ENCODE data around the gene TEX50. TPM values are rescaled to one million over a fixed set of nuclear protein-coding genes. Genes with fewer than 3 reads are reported as not detected.
A peak's percentile ranks its signal among the peaks of the same experiment; 100 is the strongest.
"Not testable (repeated sequence)": the region's sequence is repeated elsewhere in the genome, so short reads cannot be mapped to it uniquely, and the experiment has no call there.

Gene TEX50, protein sequence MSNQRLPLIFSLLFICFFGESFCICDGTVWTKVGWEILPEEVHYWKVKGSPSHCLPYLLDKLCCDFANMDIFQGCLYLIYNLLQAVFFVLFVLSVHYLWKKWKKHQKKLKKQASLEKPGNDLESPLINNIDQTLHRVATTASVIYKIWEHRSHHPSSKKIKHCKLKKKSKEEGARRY
- total RNA-seq = not detected in 2 replicates

DNA sequence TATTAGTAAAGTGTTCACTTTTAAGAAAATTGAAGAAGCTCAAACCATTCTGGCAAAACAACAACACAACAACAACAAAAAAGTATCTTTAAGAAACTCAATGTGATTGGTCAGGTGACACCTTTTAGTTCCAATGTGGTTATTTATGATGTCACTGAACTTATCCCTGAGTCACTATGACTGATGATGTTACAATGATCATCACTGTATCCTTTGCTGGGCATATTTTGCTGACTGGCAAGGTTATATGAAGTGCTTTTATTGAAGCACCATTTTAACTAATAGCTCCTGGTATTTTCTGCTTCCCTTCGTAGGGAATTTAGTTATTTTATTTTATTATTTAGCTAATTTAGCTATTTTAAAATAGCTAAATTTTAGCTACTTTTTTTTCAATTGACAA lies at the start of gene TEX50:
TEX50 (plus strand) TSS at position 223 of the 400 bp plus-strand sequence. CDS start 184 bp downstream, outside the sequence.
- DNase-seq (ENCODE audit: low read depth in 2 of 2) = no peak

DNA sequence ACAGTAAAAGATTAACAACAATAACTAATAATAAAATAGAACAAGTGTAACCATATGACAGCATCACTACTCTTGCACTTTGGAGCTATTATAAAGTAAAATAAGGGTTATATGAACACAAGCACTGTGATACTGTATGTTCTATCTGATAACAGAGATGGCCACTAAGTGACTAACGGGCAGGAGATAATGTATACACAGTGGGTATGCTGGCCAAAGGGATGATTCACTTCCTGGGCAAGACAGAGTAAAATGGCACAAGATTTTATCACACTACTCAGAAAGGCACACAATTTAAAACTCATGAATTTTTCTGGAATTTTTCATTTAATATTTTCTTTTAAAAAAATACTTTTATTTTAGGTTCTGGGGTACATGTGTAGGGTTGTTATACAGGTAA lies 44.6 kb upstream of the TEX50 start:
- DNase-seq (ENCODE audit: low read depth in 2 of 2) = peak in 1 of 2 donors; percentile 19

DNA sequence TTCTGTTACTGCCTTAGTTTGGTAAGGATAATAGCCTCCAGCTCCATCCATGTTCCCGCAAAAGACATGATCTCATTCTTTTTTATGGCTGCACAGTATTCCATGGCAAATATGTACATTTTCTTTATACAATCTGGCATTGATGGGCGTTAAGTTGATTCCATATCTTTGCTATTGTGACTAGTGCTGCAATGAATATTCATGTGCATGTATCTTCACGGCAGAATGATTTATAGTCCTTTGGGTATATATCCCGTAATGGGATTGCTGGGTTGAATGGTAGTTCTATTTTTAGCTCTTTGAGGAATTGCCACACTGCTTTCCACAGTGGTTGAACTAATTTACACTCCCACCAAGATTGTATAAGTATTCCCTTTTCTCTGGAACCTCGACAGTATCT lies 44.0 kb upstream of the TEX50 start:
- DNase-seq (ENCODE audit: low read depth in 2 of 2) = not testable (repeated sequence)

DNA sequence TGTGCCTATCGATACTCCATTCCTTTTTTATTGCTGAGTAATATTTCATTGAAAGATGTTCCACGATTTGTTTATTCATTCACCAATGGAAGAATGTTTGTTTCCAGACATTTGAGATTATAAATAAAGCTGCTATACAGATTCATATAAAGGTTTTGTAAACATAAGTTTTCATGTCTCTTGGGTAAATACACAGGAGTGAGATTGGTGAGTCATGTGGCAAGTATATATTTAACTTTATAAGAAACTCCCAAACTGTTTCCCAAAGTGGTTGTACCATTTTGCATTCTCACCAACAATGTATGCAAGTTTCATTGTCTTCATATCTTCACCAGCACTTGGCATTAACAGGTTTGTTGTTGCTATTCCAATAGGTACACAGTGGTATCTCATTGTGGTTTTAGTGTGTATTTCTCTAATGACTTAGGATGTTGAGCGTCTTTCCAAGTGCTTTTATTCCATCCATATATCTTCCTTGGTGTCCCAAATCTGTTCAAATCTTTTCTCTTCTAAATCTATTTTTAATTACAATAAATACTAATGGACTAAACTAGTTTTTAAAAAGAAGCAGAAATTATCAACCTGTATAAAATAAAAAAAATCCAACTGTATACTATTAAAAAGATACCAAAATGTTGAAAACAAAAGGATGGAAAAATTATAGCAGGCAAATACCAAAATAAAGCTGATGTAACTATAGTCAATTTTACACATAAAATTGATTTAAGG lies 38.9 kb upstream of the TEX50 start:
- DNase-seq (ENCODE audit: low read depth in 2 of 2) = no peak

DNA sequence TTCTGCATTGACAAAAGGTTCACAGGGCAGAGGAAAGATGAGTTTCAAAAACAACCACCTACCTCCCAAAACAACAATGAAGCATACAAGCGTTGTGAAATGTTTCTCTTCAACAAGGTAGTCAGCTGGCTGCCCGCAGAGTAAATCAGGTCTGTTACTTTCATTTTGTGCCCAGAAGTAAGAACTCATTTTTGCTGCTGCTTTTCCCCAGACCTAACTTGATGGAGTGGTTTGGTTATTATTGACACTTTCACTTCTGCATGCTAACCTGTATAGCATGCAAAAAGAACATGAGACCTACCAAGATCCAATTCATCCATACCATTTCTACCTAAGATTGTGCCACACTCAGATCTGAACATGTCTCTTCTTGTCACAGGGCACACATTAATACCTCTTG lies 33.5 kb upstream of the TEX50 start:
- no peak for DNase-seq (ENCODE audit: low read depth in 2 of 2)

DNA sequence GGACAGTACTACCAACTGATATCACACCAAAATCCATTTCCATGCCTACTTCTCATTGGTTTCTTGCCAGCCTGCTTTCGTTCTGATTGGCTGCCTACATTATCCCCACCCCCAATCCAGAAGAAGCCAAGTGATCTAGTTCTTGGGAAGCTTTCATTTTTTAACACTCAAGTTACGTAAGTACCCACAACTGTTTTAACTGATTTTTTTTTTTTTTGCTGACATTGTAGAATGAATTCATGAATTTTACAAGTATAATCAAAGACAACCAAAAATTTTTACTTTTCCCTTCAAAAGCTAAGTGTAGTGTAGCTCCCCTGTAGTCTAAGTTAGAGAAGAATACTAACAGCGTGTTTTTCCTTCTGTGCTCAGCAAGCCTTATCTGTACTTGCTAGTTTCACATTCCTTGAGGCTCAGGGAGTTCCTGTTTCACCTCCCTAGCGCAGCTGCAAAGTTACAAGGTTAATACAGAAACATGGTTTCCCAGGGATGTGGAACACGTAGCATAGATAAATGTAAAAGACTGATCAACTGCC lies 32.0 kb upstream of the TEX50 start, which contains the start of gene SLC9C2:
SLC9C2 (minus strand) TSS at position 17 of the 536 bp plus-strand sequence. CDS start 1,296 bp downstream, outside the sequence.
- DNase-seq (ENCODE audit: low read depth in 2 of 2) = no peak

DNA sequence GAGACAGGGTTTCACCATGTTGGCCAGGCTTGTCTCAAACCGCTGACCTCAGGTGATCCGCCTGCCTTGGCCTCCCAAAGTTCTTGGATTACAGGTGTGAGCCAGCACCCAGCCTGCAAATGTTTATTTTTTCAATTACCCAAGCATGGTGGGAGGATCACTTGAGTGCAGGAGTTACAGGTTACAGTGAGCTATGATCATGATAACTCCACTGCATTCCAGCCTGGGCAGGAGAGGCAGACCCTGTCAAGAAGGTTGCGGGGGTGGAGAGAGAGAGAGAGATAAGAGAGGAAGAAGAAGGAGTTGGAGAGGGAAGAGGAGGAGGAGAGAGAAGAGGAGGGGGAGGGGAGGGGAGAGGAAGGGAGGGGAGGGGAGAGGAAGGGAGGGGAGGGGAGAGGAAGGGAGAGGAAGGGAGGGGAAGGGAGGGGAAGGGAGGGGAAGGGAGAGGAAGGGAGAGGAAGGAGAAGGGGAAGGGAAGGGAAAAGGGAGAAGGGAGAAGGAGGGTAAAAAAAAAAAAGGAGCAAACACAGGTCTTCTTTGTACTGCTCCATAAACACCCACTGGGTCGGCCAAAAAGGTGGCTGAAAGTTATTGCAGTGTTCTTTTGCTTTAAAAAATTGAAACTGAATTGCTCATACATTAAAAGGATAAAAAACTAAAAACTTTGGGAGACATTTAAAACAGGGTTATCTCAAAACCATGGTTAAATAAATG lies 26.5 kb upstream of the TEX50 start:
- DNase-seq (ENCODE audit: low read depth in 2 of 2) = no peak

DNA sequence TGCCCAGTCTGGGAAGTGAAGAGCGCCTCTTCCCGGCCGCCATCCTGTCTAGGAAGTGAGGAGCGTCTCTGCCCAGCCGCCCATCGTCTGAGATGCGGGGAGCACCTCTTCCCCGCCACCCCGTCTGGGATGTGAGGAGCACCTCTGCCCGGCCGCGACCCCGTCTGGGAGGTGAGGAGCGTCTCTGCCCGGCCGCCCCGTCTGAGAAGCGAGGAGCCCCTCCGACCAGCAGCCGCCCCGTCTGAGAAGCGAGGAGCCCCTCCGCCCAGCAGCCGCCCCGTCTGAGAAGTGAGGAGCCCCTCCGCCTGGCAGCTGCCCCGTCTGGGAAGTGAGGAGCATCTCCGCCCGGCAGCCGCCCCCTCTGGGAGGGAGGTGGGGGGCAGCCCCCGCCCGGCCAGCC lies 22.1 kb upstream of the TEX50 start:
- not testable (repeated sequence) for DNase-seq (ENCODE audit: low read depth in 2 of 2)

DNA sequence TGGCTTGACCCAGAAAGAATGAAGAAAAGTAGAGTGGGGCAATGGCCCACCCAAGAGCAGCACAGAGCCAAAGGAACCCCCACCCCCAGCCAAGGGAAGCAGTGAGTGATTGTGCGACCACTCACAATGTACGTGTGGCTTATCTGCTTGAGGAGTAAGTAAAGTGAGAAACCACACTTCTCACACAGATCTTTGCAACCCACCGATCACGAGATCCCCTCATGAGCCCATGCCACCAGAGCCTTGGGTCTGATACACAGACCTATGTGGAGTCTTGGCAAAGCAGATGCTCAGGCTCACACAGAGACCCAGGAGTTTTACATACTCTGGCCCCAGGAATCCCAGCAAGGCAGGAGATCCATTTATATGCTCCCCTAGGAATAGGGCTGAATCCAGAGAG lies 18.3 kb upstream of the TEX50 start:
- DNase-seq (ENCODE audit: low read depth in 2 of 2) = no peak

DNA sequence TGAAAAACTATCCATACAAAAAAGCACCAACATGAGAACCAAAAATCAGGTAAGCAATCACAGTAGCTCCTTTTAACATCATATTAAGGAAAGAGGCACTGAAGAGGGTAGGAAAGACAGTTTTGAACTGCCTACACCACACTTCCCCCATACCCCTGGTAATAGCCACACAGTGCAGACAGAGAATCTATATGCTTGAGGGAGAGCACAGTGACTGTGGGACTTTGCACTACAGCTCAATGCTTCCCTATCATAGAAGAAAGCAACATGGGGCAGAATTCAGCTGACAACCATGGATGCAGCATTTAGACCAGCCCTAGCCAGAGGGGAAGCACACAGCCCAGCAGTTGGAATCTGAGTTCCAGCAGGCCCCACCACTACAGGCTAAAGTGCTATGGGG lies 7.9 kb upstream of the TEX50 start:
- DNase-seq (ENCODE audit: low read depth in 2 of 2) = no peak

DNA sequence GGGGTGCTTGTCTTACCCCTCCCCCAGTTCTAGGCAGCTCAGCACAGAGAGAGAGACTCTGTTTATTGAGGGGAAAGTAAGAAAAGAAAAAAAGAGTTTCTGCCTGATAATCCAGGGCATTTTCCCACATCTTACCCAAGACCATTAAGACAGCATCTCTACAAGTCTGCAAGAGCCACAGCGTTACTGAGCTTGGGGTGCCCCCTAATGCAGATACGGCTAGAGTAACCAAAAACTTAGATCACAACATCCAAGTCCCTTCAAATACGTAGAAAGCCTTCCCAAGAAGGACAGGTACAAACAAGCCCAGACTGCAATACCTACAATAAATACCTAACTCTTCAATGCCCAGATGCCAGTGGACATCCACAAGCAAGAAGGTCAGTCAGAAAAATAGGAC lies 6.2 kb upstream of the TEX50 start:
- no peak for DNase-seq (ENCODE audit: low read depth in 2 of 2)

DNA sequence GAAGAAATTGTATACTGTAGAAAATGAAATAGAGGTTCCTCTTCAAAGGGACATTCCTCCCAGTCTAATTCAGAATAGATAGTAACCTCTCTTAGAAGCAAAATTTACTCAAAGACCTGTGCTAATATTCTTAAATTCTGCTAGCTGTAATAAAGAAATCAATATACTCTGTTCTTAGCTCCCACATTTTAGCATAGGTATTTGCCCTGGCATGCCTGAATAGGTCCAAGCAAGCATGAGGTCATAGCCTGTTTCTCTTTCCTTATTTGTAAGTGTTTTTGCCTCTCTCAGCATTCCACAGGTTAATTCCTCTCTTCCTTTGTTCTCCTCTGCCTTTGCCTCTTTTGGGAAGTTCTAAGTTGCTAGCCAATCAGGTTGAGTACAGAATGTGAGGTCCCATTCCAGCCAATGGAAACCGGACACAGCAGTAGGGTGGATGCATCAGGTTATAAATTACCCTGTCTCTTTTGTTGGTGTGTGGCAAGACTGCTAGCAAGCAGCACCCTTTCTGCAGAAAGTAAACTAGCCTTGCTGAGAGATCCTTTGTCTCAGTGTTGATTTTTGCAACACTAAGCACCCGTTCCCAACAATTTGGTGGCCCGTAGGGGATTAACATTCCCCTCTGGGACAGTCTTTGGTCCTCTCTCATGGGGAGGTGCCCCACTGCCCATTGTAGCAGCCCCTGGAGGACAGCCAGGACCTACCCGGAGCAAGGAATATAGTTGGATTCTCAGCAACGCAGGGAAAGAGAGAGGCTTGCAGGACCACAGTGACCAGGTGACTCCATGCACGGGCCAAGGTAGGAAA lies 2.3 kb downstream of the TEX50 start:
- DNase-seq (ENCODE audit: low read depth in 2 of 2) = not testable (repeated sequence)

DNA sequence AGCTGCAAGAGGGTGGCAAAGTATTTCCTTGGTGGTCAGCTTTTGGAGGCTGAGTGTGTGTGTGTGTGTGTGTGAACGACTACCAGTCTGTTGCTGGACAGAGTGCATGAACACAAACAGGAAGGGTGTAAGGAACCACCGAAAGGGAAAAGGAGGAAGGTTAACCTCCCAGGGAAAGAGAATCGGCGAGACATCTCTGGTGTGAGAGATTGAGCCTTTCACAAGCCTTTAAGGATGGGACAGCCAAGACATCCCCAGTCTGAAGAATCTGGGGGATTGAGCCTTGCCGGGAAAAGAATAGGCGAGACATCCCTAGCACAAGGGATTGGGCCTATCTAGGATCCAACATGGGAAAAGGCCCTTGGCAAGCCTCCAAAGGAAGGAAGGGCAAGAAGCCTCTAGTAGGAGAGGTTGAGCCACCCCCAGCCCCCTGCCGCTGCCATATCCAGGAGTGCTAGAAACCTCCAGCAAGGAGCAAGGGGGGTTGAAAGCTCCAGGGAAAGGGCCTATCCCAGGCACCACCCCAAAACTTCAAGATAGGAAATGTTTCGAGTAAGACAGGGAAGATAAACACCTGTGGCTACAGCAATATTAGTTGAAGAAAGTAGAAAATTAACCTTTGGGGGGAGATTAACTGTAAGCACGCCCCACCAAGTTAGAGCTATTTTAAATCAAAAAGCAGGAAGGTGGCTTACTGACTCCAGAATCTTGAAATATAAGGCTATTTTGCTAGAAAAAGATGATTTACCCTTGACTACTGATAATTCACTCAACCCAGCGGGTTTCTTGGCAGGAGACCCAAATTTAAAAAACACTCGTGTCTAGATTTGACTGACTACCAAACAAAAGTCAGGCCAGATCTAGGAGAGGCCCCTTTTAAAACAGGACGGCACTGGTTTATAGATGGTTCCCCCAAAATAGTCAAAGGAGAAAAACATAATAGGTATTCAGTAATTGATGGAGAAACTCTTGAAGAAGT lies 3.2 kb downstream of the TEX50 start:
- DNase-seq (ENCODE audit: low read depth in 2 of 2) = no peak

DNA sequence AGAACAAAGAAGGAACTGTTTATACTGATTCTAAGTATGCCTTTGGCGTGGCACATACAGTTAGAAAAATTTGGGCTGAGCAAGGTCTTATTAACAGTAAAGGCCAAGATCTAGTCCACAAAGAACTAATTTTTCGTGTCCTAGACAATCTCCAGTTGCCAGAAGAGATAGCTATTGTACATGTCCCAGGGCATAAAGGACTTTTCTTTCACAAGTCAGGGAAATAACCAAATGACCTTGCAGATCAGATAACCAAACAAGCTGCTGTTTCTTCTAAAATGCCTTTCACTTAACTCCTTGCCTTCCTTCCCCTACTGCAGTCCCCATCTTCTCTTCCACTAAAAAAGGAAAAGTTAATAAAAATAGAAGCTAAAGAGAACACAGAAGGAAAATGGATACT lies 4.0 kb downstream of the TEX50 start:
- no peak for DNase-seq (ENCODE audit: low read depth in 2 of 2)

DNA sequence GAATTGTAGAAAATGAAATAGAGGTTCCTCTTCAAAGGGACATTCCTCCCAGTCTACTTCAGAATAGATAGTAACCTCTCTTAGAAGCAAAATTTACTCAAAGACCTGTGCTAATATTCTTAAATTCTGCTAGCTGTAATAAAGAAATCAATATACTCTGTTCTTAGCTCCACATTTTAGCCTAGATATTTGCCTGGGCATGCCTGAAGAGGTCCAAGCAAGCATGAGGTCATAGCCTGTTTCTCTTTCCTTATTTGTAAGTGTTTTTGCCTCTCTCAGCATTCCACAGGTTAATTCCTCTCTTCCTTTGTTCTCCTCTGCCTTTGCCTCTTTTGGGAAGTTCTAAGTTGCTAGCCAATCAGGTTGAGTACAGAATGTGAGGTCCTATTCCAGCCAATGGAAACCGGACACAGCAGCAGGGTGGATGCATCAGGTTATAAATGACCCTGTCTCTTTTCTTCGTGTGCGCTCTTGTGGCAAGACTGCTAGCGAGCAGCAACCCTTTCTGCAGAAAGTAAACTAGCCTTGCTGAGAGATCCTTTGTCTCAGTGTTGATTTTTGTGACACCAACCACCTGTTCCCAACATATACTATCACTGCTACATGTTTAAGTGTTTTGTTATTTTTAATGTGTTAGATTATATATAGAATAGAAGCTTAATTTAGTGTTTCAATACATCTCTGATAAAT lies 7.5 kb downstream of the TEX50 start:
- DNase-seq (ENCODE audit: low read depth in 2 of 2) = not testable (repeated sequence)

DNA sequence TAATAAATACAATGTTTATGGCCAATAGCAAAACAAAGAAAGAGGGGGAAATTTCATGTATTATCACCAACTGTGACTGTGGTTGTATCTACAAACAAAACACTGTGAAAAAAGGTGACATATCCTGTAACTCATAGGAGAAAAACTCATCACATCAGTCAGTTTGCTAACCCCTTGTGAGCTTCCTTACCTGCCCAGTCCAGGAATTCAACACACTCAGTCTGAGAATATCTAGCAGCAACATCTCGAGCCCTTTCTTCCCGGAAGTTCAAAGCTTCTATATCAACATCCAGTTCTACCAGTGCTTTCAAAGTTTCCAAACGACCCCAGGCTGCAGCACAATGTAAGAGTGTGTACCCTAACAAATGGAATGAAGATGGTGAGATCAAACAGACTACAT lies 11.5 kb downstream of the TEX50 start:
- DNase-seq (ENCODE audit: low read depth in 2 of 2) = no peak

DNA sequence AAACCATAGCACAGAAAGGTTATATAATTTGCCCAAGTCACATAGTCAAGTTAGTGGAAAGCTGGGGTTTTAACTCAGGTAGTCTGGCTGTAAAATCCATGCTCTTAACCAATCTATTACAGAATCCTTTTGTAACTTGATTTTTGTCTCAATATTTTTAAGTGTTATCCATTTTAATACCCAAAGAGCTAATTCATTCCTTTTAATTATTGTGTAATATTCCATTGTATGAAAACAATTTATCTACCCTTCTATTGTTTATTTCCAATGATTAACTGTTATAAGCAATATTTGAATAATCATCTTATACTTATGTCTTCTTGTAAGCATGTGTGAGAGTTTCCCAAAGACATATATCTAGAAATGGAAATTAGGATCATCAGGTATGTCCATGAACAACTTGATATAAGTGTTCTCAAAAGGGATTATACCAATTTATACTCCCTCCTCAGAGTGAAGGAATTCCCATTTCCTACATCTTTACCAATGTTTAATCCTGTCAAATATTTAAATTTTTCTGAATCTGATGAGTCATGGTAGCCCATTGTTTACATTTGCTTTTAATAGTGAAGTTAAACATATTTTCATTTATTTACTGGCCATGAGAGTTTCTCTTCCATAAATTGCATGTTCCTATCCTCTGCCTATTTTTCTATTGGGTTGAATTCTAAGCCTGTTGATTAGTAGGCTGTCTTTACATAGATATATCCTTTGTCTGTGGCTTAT lies 13.9 kb downstream of the TEX50 start:
- no peak for DNase-seq (ENCODE audit: low read depth in 2 of 2)

DNA sequence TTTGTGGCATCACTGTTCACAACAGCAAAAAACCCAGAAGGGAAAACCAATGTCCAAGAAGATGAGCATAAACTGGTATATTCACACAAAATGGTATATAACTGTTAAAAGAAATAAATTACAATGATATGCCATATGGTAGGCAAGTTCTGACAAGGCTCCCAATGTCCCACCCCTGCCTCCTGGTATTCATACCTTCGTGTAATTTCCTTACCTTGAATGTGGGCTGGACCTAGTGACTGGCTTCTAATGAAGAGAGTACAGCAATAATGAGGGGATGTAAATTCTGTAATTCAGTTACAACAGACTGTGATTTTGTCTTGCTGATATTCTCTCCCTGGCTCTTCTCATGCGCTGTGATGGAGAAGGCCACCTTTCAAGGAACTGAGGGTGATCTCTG lies 25.2 kb downstream of the TEX50 start:
- no peak for DNase-seq (ENCODE audit: low read depth in 2 of 2)

DNA sequence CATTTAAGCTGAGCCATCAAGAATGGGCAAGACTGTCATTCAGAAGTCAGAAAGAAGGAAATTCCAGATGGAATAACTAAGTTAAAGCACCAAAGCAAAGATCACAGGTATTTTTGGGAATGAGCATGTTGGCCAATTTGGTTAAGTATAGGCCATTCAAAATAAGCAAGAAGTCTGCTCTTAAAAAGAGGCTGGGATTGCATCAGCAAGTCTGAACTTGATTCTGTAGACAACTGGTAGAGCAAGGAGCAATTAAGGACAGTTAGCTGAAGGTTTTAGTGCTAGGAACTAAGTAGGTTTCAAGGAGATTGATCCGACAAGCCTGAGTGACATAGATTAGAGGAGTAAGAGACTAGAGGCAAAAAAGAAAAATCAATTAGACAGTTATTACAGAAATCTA lies 26.1 kb downstream of the TEX50 start:
- no peak for DNase-seq (ENCODE audit: low read depth in 2 of 2)

Measured in dermis microvascular lymphatic vessel endothelial cell (primary cell).